ENCODE data around the gene DUSP12. TPM values are rescaled to one million over a fixed set of nuclear protein-coding genes. Genes with fewer than 3 reads are reported as not detected.
"Not testable (repeated sequence)": the region's sequence is repeated elsewhere in the genome, so short reads cannot be mapped to it uniquely, and the experiment has no call there.

The DUSP12 gene
- total and polyA plus RNA-seq, 12 donors: 7.8 to 48.1 (median 16.6) TPM

- Histone ChIP-seq H3K27me3 (peaks cover 14% of the 10 kb centered on the region), H3K4me3 (no peak within 1 kb of the TSS), H3K9me3 (replicated peaks in 1 of 3) (no peaks in the 10 kb centered on the region), H3K27ac (no peak within 1 kb of the TSS), H3K4me1 (replicated peaks in 1 of 2) (peaks cover 0 to 8% of the 10 kb centered on the region in 2 donors), H3K36me3 (replicated peaks in 1 of 2) (no peaks in the 10 kb centered on the region)
- WGBS, 4 donors: 24 to 71% (median 37%) methylated on average over 4 of the region's 4 CpGs
- intact Hi-C loops (cut with DNase I): no loop called here
- TF ChIP-seq CTCF (IDR thresholded peaks at IDR 0.05): no peak
- TF ChIP-seq POLR2A (IDR thresholded peaks at IDR 0.05): no peak
- DNase-seq: no peak
Measured at GRCh38 chr1:161720956-161721737, 28.4 kb upstream of the DUSP12 start, which contains the start of gene FCRLB. FCRLB (plus strand) TSS chr1:161721544; CDS start chr1:161722673, 1,129 bp downstream.

- no peaks in the 10 kb centered on the region for H3K36me3 ChIP-seq (replicated peaks in 1 of 2)
- H3K9me3 ChIP-seq (replicated peaks in 1 of 3): no peaks in the 10 kb centered on the region
- intact Hi-C loops (cut with DNase I): no loop called here
- no peak for TF ChIP-seq CTCF (IDR thresholded peaks at IDR 0.05)
- TF ChIP-seq POLR2A (IDR thresholded peaks at IDR 0.05): no peak
- H3K27me3 ChIP-seq: peaks cover 14% of the 10 kb centered on the region
- WGBS, 4 donors: 53 to 61% (median 56%) methylated on average over 8 of the region's 8 CpGs
- H3K27ac ChIP-seq: no peak overlapping the region
- H3K4me3 ChIP-seq: no peak overlapping the region
- H3K4me1 ChIP-seq (replicated peaks in 1 of 2): peaks cover 0 to 10% of the 10 kb centered on the region in 2 donors
- DNase-seq: peak in 1 of 7 donors; percentile 23
Measured at GRCh38 chr1:161721738-161722343, 27.7 kb upstream of the DUSP12 start.

GRCh38 chr1:161722406-161722805 lies 27.2 kb upstream of the DUSP12 start:
- peaks cover 0 to 10% of the 10 kb centered on the region in 2 donors for H3K4me1 ChIP-seq (replicated peaks in 1 of 2)
- no peak for DNase-seq
- intact Hi-C loops (cut with DNase I): no loop called here
- no peak for TF ChIP-seq POLR2A (IDR thresholded peaks at IDR 0.05)
- TF ChIP-seq CTCF (IDR thresholded peaks at IDR 0.05): no peak
- H3K4me3 ChIP-seq: no peak overlapping the region
- WGBS, 4 donors: 82 to 100% (median 95%) methylated on average over 1 of the region's 1 CpG
- H3K27ac ChIP-seq: no peak overlapping the region
- peaks cover 14% of the 10 kb centered on the region for H3K27me3 ChIP-seq
- H3K36me3 ChIP-seq (replicated peaks in 1 of 2): no peaks in the 10 kb centered on the region
- no peaks in the 10 kb centered on the region for H3K9me3 ChIP-seq (replicated peaks in 1 of 3)

GRCh38 chr1:161723459-161724141 lies 26.0 kb upstream of the DUSP12 start:
- Histone ChIP-seq H3K9me3 (replicated peaks in 1 of 3) (no peaks in the 10 kb centered on the region), H3K27me3 (peaks cover 14% of the 10 kb centered on the region), H3K4me1 (replicated peaks in 1 of 2) (peaks cover 0 to 10% of the 10 kb centered on the region in 2 donors), H3K4me3 (no peak overlapping the region), H3K36me3 (replicated peaks in 1 of 2) (no peaks in the 10 kb centered on the region), H3K27ac (no peak overlapping the region)
- no peak for TF ChIP-seq POLR2A (IDR thresholded peaks at IDR 0.05)
- TF ChIP-seq CTCF (IDR thresholded peaks at IDR 0.05): no peak
- intact Hi-C loops (cut with DNase I): no loop called here
- WGBS, 4 donors: 77 to 82% (median 79%) methylated on average over 6 to 8 of the region's 8 CpGs
- no peak for DNase-seq

- H3K4me1 ChIP-seq (replicated peaks in 1 of 2); DNase-seq; intact Hi-C loops (cut with DNase I); H3K36me3 ChIP-seq (replicated peaks in 1 of 2); H3K9me3 ChIP-seq (replicated peaks in 1 of 3): not testable (repeated sequence)
- Histone ChIP-seq H3K4me3 (peak overlapping the region in 1 of 4 donors; percentile 67), H3K27me3 (peaks cover 14% of the 10 kb centered on the region), H3K27ac (peak overlapping the region in 2 of 5 donors; percentile 81 to 88)
- WGBS, 4 donors: 41 to 46% (median 44%) methylated on average over 16 to 22 of the region's 22 CpGs
Measured at GRCh38 chr1:161725258-161725907, 24.2 kb upstream of the DUSP12 start.

Data from adrenal gland (tissue), 12 donors.